CD4-positive, alpha-beta T cell treated with Interleukin-12 subunit alpha and Interleukin-12 subunit beta, for 1 hour (primary cell): ENCODE results near the gene DLG2.

ENCODE experiments used
- DNase-seq: peaks from one replicate; pipeline ENCODE4 v3.0.0-alpha.2; 2020

The DLG2 gene

GRCh38 chr11:83725269-83725560, 1901.9 kb downstream of the DLG2 start:
- no peak for DNase-seq

GRCh38 chr11:83723999-83724398, 1903.1 kb downstream of the DLG2 start:
- DNase-seq: peak; percentile 2

GRCh38 chr11:83722392-83723119, 1904.6 kb downstream of the DLG2 start:
- DNase-seq: no peak

- DNase-seq: no peak
These were observed 1905.9 kb downstream of the DLG2 start for GRCh38 chr11:83721263-83721662.

- no peak for DNase-seq
These were observed 1906.5 kb downstream of the DLG2 start for GRCh38 chr11:83720675-83721074.

- no peak for DNase-seq
These were observed 1909.6 kb downstream of the DLG2 start for GRCh38 chr11:83717537-83717936.

- DNase-seq: no peak
These were observed 1911.1 kb downstream of the DLG2 start for GRCh38 chr11:83715927-83716535.

- no peak for DNase-seq
These were observed 1913.4 kb downstream of the DLG2 start for GRCh38 chr11:83713708-83714107.

- DNase-seq: no peak
These were observed 1916.0 kb downstream of the DLG2 start for GRCh38 chr11:83711106-83711527.

- DNase-seq: no peak
These were observed 1917.7 kb downstream of the DLG2 start for GRCh38 chr11:83709434-83709833.

- no peak for DNase-seq
These were observed 1920.6 kb downstream of the DLG2 start for GRCh38 chr11:83706566-83706965.

GRCh38 chr11:83702796-83703195, 1924.3 kb downstream of the DLG2 start:
- DNase-seq: no peak

GRCh38 chr11:83697518-83697917, 1929.6 kb downstream of the DLG2 start:
- DNase-seq: no peak

- DNase-seq: no peak
These were observed 1932.1 kb downstream of the DLG2 start for GRCh38 chr11:83695046-83695445.

GRCh38 chr11:83694191-83694910, 1932.8 kb downstream of the DLG2 start:
- DNase-seq: no peak

- no peak for DNase-seq
These were observed 1933.7 kb downstream of the DLG2 start for GRCh38 chr11:83693306-83693992.

- no peak for DNase-seq
These were observed 1934.5 kb downstream of the DLG2 start for GRCh38 chr11:83692675-83693074.

GRCh38 chr11:83691451-83691950, 1935.6 kb downstream of the DLG2 start:
- DNase-seq: no peak

- no peak for DNase-seq
These were observed 1937.9 kb downstream of the DLG2 start for GRCh38 chr11:83689144-83689780.

GRCh38 chr11:83687787-83688186, 1939.4 kb downstream of the DLG2 start:
- DNase-seq: no peak

GRCh38 chr11:83685730-83686129, 1941.4 kb downstream of the DLG2 start:
- DNase-seq: no peak

- DNase-seq: no peak
These were observed 1943.1 kb downstream of the DLG2 start for GRCh38 chr11:83684071-83684470.

GRCh38 chr11:83682611-83682973, 1944.6 kb downstream of the DLG2 start:
- no peak for DNase-seq
